Putamen (tissue), 1 donor: ENCODE measurements around the gene USB1.

Experiments used
- DNase-seq: peaks from one replicate; pipeline ENCODE4 v3.0.0-alpha.2; 2016; ENCODE audit warnings: low spot score

USB1 gene

GRCh38 chr16:58049232-58050185 is 48.3 kb downstream of the USB1 start:
- DNase-seq: no peak

DNA sequence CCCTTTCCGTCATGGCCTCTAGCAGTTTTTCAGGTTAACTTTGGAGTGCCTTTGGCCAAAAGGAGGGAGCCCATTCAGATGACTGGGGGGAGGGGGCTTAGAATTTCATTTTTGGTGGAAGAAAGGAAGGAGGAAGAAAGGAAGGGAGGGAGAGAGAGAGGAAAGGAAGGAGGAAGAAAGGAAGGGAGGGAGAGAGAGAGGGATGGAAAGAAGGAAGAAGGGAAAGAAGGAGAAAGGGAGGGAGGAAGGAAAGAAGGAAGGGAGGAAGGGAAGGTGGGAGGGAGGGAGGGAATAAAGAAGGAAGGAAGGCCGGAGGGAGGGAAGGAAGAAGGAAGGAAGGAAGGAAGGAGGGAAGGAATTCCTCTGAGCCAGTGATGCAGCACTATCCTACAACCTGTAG is 50.1 kb downstream of the USB1 start:
- DNase-seq: no peak

GRCh38 chr16:58051821-58052603 is 50.8 kb downstream of the USB1 start:
- DNase-seq: no peak

DNA sequence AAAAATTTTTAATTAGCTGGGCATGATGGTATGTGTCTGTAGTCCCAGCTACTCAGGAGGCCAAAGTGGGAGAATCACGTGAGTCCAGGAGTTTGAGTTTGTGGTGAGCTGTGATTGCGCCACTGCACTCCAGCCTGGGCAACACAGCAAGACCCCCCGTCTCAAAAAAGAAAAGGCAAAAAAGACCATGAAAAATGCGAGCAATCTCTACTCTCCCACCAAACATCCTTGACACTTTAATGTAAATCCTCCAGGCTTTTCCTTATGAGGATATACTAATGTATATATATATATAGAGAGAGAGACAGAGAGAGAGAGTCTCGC is 52.4 kb downstream of the USB1 start:
- DNase-seq: no peak

GRCh38 chr16:58054289-58054688 is 53.1 kb downstream of the USB1 start:
- DNase-seq: no peak

- no peak for DNase-seq
Observed at GRCh38 chr16:58056580-58056979, 55.4 kb downstream of the USB1 start.

DNA sequence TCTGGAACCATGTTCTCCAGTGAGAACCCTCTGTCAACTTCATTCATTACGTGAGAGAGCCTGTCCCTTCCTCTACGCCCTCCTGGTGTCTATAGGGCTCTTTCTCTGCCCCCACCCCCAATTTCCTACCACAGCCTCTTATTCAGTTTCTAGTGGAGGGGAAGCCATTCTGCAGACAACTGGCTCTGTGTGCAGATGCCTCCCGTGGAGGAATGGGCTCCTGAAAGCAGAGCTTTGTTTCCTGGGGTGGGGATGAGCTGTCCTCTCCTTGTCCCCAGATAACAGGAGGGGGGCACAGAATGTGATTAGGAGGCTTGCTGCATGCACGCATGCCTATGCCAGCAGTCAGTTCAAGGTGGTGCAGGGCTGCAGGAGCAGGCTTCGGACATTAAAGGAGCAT is 55.9 kb downstream of the USB1 start:
- DNase-seq: no peak

- DNase-seq: no peak
Observed at GRCh38 chr16:58057784-58058183, 56.6 kb downstream of the USB1 start.

DNA sequence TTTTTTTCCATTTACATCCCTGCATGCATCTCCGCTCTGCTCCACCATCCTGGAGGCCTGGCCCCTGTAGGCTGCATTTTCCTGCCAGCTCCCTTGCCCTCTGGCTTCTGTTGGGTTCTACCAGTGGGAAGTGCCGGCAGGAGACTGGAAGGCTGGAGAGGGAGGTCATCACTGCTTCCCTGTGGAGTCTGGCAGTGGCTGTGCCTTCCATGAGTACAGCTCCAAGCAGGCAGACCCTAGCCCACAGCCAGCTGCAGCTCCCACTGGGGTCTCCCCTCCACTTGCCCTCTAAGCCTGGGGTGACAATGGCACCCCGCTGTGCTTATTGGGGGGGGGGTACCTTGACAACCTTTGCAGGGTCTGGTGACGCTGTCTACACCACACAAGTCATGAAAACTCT is 61.6 kb downstream of the USB1 start:
- no peak for DNase-seq

DNA sequence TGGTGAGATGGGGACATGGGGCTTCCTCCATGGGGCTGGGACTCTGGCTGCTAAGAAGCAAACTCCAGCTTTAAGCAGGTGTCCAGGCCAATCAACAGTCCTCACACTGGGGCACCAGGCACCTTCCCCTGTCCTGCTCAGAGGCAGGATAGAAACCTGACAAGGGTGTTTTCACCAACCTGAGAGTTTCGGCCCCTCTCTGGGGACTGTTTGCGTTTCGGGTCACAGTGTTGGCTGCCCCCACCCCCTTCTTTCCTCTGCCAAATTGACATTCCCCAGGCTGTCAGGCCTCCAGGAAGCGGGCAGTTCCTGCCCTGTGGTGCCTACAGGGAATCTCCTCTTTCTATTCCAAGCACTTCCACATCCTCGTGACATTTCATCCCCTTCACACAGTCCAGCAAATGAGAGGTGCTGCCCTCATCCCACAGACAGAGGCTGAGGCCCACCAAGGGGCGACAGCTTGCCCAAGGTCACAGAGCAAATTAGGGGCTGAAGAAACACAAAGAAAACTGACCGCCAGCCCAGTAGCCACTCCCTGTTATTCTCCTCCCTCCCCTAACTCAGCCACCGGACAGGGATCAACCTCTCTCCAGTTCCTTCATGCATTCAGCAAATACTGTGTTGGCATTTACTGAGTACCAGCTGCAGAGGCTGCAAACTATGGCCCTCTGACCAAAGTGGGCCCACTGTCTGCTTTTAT is 62.3 kb downstream of the USB1 start:
- DNase-seq: no peak

DNA sequence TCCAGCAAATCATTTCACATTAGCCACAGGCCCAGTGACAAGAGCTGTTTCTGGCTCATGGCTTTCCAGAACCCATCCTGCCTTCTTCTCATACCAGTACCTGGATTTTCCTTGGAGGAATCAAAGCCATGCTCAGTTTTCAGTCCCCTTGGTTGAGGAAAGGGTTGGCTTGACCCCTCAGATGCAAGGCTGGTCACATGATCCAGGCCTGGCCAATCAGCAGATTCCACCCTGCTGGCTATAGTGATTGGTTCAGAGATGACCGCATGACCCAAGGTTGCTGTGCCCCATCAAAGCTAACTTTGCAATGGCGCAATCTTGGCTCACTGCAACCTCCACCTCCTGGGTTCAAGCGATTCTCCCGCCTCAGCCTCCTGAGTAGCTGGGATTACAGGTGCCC is 69.4 kb downstream of the USB1 start:
- no peak for DNase-seq
